Right renal pelvis (tissue), 4 donors: Measurements from ENCODE around the gene KIR2DL1. TPM values are rescaled to one million over a fixed set of nuclear protein-coding genes. Genes with fewer than 3 reads are reported as not detected.
"Not testable (repeated sequence)": the region's sequence is repeated elsewhere in the genome, so short reads cannot be mapped to it uniquely, and the experiment has no call there.

Source experiments
- DNase-seq, 4 donors: peaks; one replicate each; pipeline ENCODE4 v3.0.0-alpha.2; 2013; ENCODE audit warnings: low read depth in 4 of 4, low spot score in 3 of 4, missing footprints in 1 of 4
- polyA plus RNA-seq, 4 donors: library from polyadenylated mRNA; unstranded; fragments of 120-200 nt; gene quantifications; one replicate each; pipeline ENCODE4 v1.2.1, GENCODE V29; 2013; ENCODE audit not compliant: insufficient read length in 4 of 4

KIR2DL1 gene
- polyA plus RNA-seq, 4 donors: 0.06 TPM; not detected in 3

DNA sequence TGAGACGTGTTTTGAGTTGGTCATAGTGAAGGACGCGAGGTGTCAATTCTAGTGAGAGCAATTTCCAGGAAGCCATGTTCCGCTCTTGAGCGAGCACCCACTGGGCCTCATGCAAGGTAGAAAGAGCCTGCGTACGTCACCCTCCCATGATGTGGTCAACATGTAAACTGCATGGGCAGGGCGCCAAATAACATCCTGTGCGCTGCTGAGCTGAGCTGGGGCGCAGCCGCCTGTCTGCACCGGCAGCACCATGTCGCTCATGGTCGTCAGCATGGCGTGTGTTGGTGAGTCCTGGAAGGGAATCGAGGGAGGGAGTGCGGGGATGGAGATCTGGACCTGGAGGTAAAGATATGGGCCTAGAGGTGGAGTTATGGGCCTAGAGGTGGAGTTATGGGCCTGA lies 46.7 kb downstream of the KIR2DL1 start, which contains the start of gene KIR3DL1:
TSS of gene KIR3DL1 (plus strand) at position 218 of the 400 bp plus-strand sequence.
- DNase-seq: not testable (repeated sequence)

DNA sequence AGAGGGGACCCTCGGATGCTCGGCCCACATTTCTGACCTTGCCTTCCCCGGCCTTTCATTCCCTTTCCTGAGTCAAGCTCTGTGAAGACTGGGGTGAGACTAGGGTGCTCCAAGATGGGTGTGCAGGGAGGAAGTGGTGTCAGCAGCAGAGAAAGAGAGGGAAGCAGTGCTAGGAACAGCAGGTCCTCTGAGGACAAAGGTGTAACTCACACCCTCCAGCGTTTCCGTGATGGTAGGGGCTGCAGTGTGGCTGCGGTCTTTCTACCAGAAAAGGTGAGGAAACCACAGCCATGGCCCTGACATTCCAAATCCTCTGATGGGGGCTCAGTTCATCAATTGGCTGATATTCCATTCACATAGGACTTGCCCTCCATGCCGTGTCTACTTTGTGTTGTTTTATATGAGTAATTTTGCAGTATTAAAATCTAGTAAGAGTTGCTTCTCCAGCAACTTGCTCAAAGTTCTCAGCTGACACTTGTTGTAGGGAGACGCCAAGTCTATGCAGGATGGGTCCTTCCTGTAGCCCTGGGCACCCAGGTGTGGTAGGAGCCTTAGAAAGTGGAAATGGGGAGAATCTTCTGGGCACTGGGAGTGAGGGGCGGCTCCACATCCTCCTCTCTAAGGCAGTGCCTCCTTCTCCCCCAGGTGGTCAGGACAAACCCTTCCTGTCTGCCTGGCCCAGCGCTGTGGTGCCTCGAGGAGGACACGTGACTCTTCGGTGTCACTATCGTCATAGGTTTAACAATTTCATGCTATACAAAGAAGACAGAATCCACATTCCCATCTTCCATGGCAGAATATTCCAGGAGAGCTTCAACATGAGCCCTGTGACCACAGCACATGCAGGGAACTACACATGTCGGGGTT lies 48.3 kb downstream of the KIR2DL1 start:
- no peak for DNase-seq

DNA sequence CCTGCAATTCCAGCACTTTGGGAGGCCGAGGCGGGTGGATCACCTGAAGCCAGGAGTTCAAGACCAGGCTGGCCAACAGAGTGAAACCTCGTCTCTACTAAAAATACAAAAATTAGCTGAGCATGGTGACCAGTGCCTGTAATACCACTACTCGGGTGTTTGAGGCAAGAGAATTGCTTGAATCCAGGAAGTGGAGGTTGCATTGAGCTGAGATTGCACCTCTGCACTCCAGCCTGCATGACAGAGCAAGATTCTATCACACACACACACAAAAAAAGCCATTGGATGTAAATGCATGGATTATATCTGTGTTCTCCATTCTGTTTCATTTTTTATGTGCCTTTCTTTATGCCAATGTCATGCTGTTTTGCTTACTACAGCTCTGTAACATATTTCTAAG lies 54.8 kb downstream of the KIR2DL1 start:
- DNase-seq: not testable (repeated sequence)

DNA sequence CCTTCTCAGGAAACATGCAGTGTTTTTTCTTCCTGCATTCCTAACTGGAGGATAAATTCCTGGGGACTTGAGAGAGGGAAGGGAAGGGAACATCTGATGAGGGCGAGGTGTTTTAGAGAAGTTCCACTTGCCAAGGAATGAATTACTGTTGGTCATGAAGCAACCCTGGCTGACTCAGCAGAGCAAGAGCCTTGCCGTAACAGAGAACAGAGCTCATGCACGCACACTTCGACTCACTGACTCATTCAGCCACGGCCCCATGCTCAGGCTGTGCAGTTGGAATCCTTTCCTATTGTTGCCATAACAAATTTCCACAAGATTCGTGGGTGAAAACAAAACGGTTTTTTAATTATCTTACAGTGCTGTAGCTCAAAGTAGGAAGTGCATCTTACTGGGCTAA lies 55.7 kb downstream of the KIR2DL1 start:
- DNase-seq: not testable (repeated sequence)

DNA sequence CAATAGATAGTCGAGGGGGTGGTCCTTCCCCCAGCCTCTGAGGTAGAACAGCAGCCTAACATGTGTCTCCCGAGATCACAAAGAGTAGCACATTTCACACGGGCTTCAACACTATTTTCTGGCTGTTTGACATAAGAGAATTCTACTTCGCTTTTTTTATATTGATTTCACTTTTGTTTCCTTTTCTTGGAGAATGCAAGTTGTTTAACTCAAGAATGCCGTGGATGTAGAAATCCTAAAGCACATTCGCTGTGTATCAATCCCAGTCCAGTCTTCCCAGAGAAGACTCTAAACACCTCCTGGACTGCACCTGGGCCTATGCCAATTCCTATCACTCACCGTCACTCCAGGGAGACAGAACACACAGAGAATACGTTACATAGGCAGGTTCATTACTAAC lies 58.5 kb downstream of the KIR2DL1 start:
- DNase-seq: not testable (repeated sequence)

DNA sequence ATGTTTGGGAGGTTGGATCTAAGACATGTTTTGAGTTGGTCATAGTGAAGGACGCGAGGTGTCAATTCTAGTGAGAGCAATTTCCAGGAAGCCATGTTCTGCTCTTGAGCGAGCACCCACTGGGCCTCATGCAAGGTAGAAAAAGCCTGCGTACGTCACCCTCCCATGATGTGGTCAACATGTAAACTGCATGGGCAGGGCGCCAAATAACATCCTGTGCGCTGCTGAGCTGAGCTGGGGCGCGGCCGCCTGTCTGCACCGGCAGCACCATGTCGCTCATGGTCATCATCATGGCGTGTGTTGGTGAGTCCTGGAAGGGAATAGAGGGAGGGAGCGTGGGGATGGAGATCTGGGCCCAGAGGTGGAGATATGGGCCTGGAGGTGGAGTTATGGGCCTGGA lies 62.9 kb downstream of the KIR2DL1 start, which contains the start of gene KIR2DS4:
TSS of gene KIR2DS4 (plus strand) at position 181 of the 400 bp plus-strand sequence.
- not testable (repeated sequence) for DNase-seq

Other genes with a start within 250 kb of the KIR2DL1 start
- gene LILRA2, start 196.0 kb upstream of the KIR2DL1 start, polyA plus RNA-seq: 1 to 10 TPM in 1 of 4 donors, under 1 TPM in 3; 0.47 to 1.2 (median 0.79) TPM
- gene LILRA1, start 176.2 kb upstream of the KIR2DL1 start, polyA plus RNA-seq: under 1 TPM; 0.29 to 0.62 (median 0.40) TPM
- 1 to 10 TPM in 1 of 4 donors, under 1 TPM in 3; 0.86 to 1.6 (median 0.96) TPM for gene LILRB1, start 139.3 kb upstream of the KIR2DL1 start, polyA plus RNA-seq
- 1 to 10 TPM in 2 of 4 donors, under 1 TPM in 2; 0.84 to 1.2 (median 1.0) TPM for gene LILRB4, start 106.8 kb upstream of the KIR2DL1 start, polyA plus RNA-seq
- gene KIR3DL3, start 45.4 kb upstream of the KIR2DL1 start, polyA plus RNA-seq: not detected
- not detected for gene KIR2DL3, start 31.3 kb upstream of the KIR2DL1 start, polyA plus RNA-seq
- gene KIR2DL4, start 33.8 kb downstream of the KIR2DL1 start, polyA plus RNA-seq: under 1 TPM in 1 of 4 donors, not detected in 3; 0.05 TPM
- not detected for gene KIR3DL1, start 46.7 kb downstream of the KIR2DL1 start, polyA plus RNA-seq
- gene KIR2DS4, start 62.9 kb downstream of the KIR2DL1 start, polyA plus RNA-seq: not detected
- not detected for gene KIR3DL2, start 80.7 kb downstream of the KIR2DL1 start, polyA plus RNA-seq
- under 1 TPM in 3 of 4 donors, not detected in 1; 0.17 to 0.49 (median 0.30) TPM for gene FCAR, start 104.4 kb downstream of the KIR2DL1 start, polyA plus RNA-seq
- gene NCR1, start 136.4 kb downstream of the KIR2DL1 start, polyA plus RNA-seq: under 1 TPM in 2 of 4 donors, not detected in 2; 0.10 to 0.22 TPM
- under 1 TPM in 1 of 4 donors, not detected in 3; 0.03 TPM for gene NLRP7, start 177.7 kb downstream of the KIR2DL1 start, polyA plus RNA-seq
- 10 to 100 TPM in 3 of 4 donors, 1 to 10 TPM in 1; 5.6 to 22.0 (median 17.8) TPM for gene NLRP2, start 196.6 kb downstream of the KIR2DL1 start, polyA plus RNA-seq